Measurements from ENCODE around the gene ADNP.
"Not testable (repeated sequence)": the region's sequence is repeated elsewhere in the genome, so short reads cannot be mapped to it uniquely, and the experiment has no call there.

ADNP gene

GRCh38 chr20:50931306-50932015 is at the start of gene ADNP:
Gene ADNP, minus strand, starts transcription at chr20:50931437. Its CDS starts 27,441 bp downstream, at chr20:50903996.
- peak; percentile 80 for DNase-seq (ENCODE audit: low read depth)

- no peak for DNase-seq (ENCODE audit: low read depth)
Measured at GRCh38 chr20:50980071-50980681, 48.9 kb upstream of the ADNP start.

DNA sequence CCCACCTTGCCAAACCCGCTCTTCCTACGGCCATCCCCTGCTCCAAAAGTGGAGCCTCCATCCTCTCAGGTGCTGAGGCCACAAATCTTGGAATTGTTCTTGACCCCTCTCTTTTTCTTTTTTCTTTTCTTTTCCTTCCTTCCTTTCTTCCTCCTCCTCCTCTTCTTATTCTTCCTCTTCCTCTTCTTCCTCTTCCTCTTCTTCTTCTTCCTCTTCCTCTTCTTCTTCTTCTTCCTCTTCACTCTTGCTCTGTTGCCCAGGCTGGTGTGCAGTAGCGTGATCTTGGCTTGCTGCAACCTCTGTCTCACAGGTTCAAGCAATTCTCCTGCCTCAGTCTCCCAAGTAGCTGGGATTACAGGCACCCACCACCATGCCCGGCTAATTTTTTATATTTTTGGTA is 47.3 kb upstream of the ADNP start:
- DNase-seq (ENCODE audit: low read depth): not testable (repeated sequence)

DNA sequence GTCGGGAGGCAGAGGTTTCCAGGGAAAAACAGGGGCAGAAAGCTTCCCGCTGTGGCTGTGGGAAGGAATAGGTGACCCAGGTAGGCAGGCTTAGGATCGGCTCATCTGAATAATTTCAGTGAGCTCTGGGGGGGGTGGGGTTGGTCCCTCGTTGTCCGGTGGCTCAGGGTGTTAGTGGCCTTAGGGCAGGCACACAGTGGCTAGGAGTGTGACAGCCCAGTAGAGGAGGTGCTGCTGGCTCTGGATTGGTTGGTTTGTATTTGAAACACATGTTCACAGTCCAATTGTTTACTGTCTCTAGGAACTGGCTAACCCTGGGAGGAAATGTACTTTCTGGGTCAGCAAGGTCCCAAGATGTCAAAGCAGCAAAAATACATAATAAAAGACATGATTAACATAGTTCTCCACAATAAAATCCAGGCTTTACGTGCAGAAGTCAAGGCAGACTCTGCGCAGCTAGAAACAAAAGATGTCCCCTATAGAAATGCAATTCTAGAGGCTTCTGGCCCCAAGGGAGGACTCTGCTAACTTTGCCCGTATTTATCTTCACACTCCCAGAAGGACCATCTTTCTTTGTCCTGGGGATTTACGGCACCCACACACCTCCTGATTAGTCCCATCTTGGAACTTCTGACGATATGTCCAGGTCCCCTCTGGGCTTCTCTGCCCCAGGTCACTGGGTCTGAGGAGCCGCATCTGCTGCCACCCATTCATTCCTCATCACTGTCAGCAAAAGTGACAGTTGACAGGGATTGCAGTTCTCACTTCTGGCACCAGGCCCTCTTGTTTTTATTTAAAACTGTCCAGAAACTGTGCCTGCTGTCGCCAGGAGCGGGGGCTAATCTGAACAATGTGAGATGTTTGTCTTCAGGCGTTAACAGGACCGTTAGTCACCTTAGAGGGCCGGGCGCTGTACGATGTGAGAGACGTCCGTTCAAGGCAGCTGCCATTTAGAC is 46.1 kb upstream of the ADNP start:
- DNase-seq (ENCODE audit: low read depth): no peak

- no peak for DNase-seq (ENCODE audit: low read depth)
Measured at GRCh38 chr20:50975701-50976330, 44.6 kb upstream of the ADNP start.

DNA sequence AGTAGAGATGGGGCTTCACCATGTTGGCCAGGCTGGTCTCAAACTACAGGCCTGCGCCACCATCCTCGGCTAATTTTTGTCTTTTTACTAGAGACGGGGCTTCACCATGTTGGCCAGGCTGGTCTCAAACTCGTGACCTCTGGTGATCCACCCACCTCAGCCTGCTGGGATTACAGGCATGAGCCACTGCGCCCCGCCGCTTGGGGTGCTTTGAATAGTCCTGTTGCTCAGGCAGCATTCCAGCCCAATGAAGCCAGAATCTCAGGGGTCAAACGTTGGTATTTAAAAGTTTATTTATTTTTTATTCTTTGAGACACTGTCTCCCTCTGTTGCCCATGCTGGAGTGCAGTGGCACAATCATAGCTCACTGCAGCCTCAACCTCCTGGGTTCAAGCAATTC is 38.7 kb upstream of the ADNP start:
- DNase-seq (ENCODE audit: low read depth): no peak

DNA sequence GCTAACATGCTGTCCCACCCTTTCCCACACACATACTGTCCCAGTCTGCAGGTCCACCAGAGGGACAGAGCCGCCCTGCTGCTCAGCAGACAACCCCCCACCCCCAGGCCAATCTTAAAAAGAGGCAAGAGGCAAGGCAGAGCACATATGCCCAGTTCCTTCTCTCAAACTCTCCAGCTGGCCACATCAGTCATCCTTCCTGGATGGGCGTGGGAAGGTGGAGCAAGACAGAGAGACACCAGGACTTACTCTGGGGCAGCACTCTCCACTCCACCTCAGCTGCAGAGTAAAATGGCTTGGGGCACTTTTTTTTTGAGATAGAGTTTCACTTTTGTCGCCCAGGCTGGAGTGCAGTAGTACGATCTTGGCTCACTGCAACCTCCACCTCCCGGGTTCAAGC is 38.2 kb upstream of the ADNP start:
- no peak for DNase-seq (ENCODE audit: low read depth)

DNA sequence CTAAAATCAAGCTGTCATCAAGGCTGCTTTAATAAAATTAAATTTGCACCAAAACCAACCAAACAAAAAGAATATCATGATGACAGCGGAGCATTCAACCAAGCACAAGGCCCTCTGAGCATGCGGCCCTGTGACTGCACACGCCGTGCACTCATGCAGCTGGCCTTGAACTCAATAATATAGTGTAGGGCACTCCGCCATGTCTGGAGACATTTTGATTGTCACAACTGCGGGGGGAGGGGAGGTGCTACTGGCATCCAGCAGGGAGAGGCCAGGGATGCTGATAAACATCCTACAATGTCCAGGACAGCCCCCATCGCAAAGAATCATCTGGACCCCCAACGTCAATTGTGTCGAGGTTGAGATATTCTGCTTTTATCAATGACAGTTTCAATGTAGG is 37.1 kb upstream of the ADNP start:
- DNase-seq (ENCODE audit: low read depth): no peak

GRCh38 chr20:50967586-50967985 is 36.3 kb upstream of the ADNP start:
- no peak for DNase-seq (ENCODE audit: low read depth)

- DNase-seq (ENCODE audit: low read depth): no peak
Measured at GRCh38 chr20:50959543-50960126, 28.4 kb upstream of the ADNP start.

- peak; percentile 77 for DNase-seq (ENCODE audit: low read depth)
Measured at GRCh38 chr20:50958615-50959542, 27.6 kb upstream of the ADNP start, which contains the start of gene MOCS3. Gene MOCS3, plus strand, starts transcription at chr20:50958818. Its CDS starts 25 bp downstream, at chr20:50958843.

DNA sequence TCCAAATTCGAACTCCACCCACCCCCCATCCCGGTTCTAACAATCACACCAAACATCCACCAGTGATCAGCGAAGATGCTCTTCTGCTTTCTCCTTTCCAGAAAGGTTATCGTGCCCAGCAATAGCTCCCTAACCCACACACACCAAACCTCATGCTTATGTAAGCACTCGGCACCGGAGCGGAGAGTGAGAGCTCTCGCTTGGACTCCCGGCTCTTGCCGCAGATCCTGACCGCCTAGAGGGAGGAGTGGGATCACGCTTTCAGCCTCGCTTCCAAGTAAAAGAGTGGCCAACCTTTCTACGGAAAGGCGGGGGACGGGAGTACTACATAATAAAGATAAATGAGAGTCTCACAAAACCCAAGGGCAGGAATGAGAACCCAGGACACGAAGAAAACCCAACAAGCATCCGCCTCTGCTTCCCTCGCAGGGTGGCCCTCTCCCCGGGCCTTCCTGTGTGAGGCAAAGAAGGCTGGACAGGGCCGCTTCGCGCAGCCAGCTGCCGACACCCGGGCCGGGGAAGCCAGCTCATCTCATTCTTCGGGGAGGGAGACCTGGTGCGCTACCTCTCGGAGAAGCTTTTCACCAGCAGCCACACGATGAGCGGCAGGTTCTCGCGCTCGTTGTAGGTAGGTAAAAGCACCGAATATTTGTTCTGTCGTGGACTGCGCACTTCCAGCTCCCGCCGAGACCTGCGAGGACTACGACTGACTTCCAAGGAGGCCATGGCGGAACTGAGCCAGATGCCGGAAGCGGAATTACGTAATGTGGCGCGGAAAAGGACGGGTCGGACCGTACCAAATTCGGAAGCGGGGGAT is 26.8 kb upstream of the ADNP start, which contains the start of gene DPM1:
TSS of gene DPM1 (minus strand) at position 735 of the 817 bp plus-strand sequence. CDS start at position 726, 9 bp downstream.
- DNase-seq (ENCODE audit: low read depth): peak; percentile 84

GRCh38 chr20:50957276-50957675 is 26.0 kb upstream of the ADNP start:
- DNase-seq (ENCODE audit: low read depth): no peak

GRCh38 chr20:50953821-50954220 is 22.6 kb upstream of the ADNP start:
- no peak for DNase-seq (ENCODE audit: low read depth)

DNA sequence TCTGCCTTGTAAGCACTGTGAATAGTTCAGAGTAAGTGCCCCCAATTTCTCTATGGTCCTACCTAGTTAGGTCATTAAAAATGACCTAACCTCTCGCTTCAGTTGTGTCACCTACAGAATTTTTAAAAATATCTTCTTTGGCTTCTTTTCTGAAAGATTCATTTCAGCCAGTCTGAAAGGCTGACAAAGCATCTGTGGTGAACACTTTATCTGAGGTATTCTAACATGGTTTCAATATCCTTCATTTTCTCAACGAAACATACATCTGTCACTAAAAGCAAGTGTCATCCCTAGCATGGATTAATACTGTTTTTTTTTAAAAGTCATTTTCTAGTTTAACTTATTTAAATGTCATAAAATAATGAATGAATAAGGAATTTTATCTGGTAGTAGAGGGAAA is 22.0 kb upstream of the ADNP start:
- no peak for DNase-seq (ENCODE audit: low read depth)

DNA sequence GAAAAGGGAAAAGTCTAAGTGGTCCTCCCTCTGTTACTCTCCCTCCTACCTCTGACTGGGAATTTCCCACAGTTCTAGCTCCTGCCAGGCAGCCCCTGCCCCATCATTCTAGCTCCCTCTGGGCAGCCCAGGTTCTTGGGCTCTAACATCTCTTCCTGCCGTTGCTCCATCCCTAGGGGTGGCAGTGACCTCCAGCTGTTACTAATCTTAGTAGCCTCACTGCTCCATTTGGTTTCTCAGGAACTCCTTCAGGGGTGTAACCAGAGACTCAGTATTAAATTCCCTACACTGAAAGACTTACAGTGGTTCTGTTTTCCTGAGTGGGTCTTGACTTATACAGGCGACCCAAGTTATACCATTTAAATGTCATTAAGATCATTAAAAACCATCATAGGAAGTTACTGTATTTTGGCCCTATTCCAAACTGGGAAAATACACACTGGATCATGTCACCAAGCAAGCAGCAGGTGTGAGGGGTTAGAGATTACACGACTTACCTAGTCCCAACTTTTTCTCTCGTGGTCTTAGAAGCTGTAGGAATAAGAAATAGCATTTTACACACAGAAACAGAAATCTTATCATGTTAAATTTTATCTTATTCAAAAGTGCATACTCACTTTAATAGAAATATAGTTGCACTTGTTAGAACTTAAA is 17.0 kb upstream of the ADNP start:
- DNase-seq (ENCODE audit: low read depth): no peak

DNA sequence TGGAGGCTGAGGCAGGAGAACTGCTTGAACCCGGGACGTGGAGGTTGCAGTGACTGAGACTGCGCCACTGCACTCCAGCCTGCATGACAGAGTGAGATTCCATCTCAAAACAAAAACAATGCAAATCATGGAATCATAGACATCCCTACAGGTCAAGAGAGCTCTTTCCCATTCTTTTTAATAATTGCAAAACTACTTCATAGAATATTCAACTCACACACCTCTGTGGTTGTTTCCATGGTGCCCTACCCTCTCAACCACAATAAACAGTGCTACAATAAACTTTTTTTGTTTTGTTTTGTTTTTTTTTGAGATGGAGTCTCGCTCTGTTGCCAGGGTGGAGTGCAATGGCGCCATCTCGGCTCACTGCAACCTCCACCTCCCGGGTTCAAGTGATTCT is 11.8 kb upstream of the ADNP start:
- DNase-seq (ENCODE audit: low read depth): no peak

DNA sequence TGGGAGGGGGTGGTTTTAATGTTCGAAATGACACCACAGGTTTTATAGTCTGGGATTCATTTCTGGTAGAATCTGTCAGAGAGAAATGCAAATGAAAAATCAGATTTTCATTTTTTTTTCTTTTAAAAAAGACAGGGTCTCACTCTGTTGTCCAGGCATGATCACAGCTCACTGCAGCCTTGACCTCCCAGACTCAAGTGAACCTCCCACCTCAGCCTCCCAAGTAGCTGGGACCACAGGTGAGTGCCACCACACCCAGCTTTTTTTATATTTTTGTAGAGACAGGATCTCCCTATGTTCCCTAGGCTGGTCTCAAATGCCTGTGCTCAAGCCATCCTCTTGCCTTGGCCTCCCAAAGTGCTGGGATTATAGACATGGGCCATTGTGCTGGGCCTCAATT is 2.4 kb upstream of the ADNP start:
- DNase-seq (ENCODE audit: low read depth): no peak

DNA sequence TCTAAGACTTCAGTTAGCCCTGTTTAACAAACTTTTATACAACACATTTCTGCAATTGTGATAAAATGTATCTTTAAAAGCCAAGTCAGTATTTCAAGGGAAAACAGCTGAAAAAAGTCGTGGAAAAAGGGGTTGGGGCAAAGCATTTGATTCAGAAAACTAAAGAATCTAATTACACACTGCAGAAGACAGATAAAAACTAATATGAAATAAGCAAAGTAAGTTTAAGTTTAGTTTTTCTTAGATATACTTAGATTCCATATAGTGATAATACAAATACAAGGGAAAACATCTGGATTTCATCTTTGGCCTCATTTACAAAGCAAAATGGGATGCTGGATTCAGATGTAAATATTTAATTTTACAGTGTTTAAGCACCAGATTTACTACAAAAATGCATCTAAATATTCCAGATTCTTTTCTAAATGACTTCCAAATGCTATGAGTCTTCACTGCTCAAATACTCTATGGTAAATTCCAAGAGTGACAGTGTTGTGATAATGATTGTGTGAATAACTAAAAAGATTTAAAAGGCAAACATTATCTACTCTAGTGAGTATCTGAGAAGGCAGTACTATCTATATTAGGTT is 1.5 kb upstream of the ADNP start:
- no peak for DNase-seq (ENCODE audit: low read depth)
